Mucosa of descending colon (tissue), 3 donors: ENCODE results near the gene MMP8. TPM values are rescaled to one million over a fixed set of nuclear protein-coding genes. Genes with fewer than 3 reads are reported as not detected.

Experiments
- ATAC-seq: fragments of 200-7000 bp; cut with Tn5 transposase; one replicate; pipeline ENCODE4 v1.9.1; 2020; ENCODE audit warnings: mild to moderate bottlenecking, moderate library complexity
- DNase-seq, 3 donors: peaks; one replicate each; pipeline ENCODE4 v3.0.0-alpha.2; 2020
- H3K36me3 ChIP-seq: fragments of 200-600 bp; one replicate; pipeline ENCODE4 v1.8.0; 2021; ENCODE audit warnings: low read depth, mild to moderate bottlenecking
- H3K4me1 ChIP-seq: fragments of 200-600 bp; one replicate; pipeline ENCODE4 v1.8.0; 2021; ENCODE audit warnings: low read depth, mild to moderate bottlenecking
- H3K4me3 ChIP-seq: fragments of 200-600 bp; one replicate; pipeline ENCODE4 v1.8.0; 2021; ENCODE audit warnings: mild to moderate bottlenecking
- H3K9me3 ChIP-seq: fragments of 200-600 bp; one replicate; pipeline ENCODE4 v1.8.0; 2021; ENCODE audit warnings: mild to moderate bottlenecking
- CTCF ChIP-seq: fragments of 200-600 bp; IDR thresholded peaks from one replicate; pipeline ENCODE4 v1.8.0; 2022; ENCODE audit warnings: antibody characterized with exemption, mild to moderate bottlenecking
- intact Hi-C, 2 donors: fragments of 100-400 bp; cut with DNase I in 1 of 2; cut with micrococcal nuclease in 1 of 2; formaldehyde crosslinking; loops; one replicate each; pipeline versions ENCODE4 v1.11.0 to v1.11.1; 2022; cut with DNase I, micrococcal nuclease
- total RNA-seq, 3 donors: library from RNA; stranded (reverse); fragmentation: NEBNext Ultra II Directional in 2 of 3; extraction: Animal tissue kit (Norgen Biotek cat#: 25700) in 2 of 3; gene quantifications; one replicate each; pipeline versions ENCODE4 v1.2.1 to v1.2.4, GENCODE V29; 2021 to 2023
- donor health status: DM: no; HTN: no; CAD: no; lungs with moderate emphysema.
- donor health status: DM: no; HTN: no; CAD: no.
- donor health status: DM: no; HTN: yes; CAD: no.

MMP8 gene
- total RNA-seq, 3 donors from 2014 or later = not detected

- TF ChIP-seq CTCF = no peak
- intact Hi-C loops = no loop called here
- H3K9me3 ChIP-seq = no peaks in the 10 kb centered on the region
- DNase-seq (no peak), ATAC-seq (no peak)
- no peaks in the 10 kb centered on the region for H3K36me3 ChIP-seq
- H3K4me3 ChIP-seq = no peak overlapping the region
- no peaks in the 10 kb centered on the region for H3K4me1 ChIP-seq
These were observed 8.2 kb downstream of the MMP8 start for GRCh38 chr11:102716527-102716926.

- ATAC-seq (no peak), DNase-seq (no peak)
- Histone ChIP-seq H3K36me3 (no peaks in the 10 kb centered on the region), H3K9me3 (no peaks in the 10 kb centered on the region), H3K4me3 (no peak overlapping the region), H3K4me1 (no peaks in the 10 kb centered on the region)
- no peak for TF ChIP-seq CTCF
- intact Hi-C loops = no loop called here
These were observed 12.6 kb downstream of the MMP8 start for GRCh38 chr11:102712137-102712536.

DNA sequence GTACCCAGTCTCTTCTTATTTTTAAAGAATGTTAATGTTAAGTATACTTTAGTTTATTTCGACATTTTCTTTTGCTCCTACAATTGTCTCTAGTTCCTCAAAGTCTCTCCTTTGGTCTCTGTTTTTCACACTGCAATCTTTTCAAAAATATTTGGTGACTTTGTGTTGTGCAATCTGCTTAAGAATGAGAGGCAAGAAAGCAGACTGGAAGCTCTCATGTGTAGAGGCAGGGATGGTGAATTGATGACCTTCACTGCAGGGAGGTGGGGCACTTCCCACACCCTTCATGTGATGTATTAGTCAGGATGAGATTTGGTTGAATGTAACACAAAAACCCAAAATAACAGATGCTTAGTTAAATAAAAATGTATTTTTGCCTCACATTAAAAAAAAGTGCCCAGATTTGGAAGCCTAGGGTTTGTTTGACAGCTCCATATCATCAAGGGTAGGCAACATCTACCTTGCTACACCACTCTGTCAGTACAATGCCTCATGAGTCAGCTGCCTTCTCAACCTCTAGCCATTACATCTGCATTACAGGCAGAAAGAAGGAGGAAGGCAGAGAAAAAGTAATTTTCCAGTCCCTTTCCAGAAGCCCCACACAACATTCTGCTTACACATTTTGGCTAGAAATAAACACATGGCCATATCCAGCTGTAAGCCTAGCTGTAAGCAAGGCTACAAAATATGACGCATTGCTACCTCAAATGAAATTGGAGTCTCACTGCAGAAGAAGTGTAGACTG, 15.4 kb downstream of the MMP8 start:
- H3K36me3 ChIP-seq = no peaks in the 10 kb centered on the region
- no peak for ATAC-seq
- H3K9me3 ChIP-seq = no peaks in the 10 kb centered on the region
- no peak for DNase-seq
- intact Hi-C loops = no loop called here
- H3K4me3 ChIP-seq = no peak overlapping the region
- H3K4me1 ChIP-seq = no peaks in the 10 kb centered on the region
- TF ChIP-seq CTCF = no peak

- Histone ChIP-seq H3K36me3 (no peaks in the 10 kb centered on the region), H3K9me3 (no peaks in the 10 kb centered on the region), H3K4me3 (no peak overlapping the region), H3K4me1 (no peaks in the 10 kb centered on the region)
- ATAC-seq (no peak), DNase-seq (no peak)
- intact Hi-C loops = no loop called here
- TF ChIP-seq CTCF = no peak
These were observed 16.1 kb downstream of the MMP8 start for GRCh38 chr11:102708654-102709053.

DNA sequence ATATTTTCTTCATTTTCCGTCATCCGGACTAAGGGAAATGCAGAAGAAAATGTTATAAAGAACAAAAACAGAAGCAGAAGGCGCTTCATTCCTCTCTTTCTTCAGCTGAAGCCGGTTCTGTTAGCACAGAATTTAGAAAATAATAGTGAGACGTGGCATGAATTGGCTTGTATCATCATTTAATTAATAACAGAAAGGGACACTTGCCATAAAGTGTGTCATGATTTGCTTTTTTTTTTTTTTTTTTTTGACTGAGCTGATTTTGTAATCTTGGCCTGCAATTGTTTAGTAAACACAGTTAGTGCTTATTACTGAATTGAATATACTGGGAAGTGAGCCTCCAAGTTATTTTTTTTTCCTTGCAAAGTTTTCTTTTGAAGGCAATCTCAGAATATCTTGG, 19.1 kb downstream of the MMP8 start, which contains the start of gene MMP27:
MMP27 (minus strand) TSS at position 144 of the 400 bp plus-strand sequence; CDS start at position 89, 55 bp downstream.
- TF ChIP-seq CTCF = no peak
- Histone ChIP-seq H3K9me3 (no peaks in the 10 kb centered on the region), H3K36me3 (no peaks in the 10 kb centered on the region), H3K4me1 (no peaks in the 10 kb centered on the region), H3K4me3 (no peak within 1 kb of the TSS)
- DNase-seq = no peak
- no peak for ATAC-seq
- intact Hi-C loops = no loop called here
